Epidermal melanocyte (primary cell): ENCODE measurements around the gene ABHD6.
"Not testable (repeated sequence)": the region's sequence is repeated elsewhere in the genome, so short reads cannot be mapped to it uniquely, and the experiment has no call there.

Experiments
- DNase-seq: peaks from one replicate; pipeline ENCODE4 v3.0.0; 2011; ENCODE audit warnings: low spot score; ENCODE audit not compliant: insufficient read length

ABHD6 gene

DNA sequence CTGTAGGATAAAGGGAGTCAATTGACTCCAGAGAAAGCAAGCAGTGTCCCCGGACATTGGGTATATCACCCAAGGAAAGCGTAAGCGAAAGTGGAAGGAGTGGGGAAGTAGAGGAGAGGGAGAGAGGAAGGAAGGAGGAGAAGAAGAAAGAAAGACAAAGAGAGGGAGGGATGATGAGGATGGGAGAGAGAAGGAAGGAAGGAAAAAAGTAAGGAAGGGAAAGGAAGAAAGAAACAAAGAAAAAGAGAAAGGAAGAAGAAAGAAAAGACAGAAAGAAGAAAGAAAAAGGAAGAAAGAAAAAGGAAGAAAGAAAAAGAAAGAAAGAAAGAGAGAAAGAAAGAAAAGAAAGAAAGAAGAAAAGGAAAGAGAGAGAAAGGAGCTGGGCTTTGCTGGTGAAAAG lies 27.7 kb upstream of the ABHD6 start:
- no peak for DNase-seq

DNA sequence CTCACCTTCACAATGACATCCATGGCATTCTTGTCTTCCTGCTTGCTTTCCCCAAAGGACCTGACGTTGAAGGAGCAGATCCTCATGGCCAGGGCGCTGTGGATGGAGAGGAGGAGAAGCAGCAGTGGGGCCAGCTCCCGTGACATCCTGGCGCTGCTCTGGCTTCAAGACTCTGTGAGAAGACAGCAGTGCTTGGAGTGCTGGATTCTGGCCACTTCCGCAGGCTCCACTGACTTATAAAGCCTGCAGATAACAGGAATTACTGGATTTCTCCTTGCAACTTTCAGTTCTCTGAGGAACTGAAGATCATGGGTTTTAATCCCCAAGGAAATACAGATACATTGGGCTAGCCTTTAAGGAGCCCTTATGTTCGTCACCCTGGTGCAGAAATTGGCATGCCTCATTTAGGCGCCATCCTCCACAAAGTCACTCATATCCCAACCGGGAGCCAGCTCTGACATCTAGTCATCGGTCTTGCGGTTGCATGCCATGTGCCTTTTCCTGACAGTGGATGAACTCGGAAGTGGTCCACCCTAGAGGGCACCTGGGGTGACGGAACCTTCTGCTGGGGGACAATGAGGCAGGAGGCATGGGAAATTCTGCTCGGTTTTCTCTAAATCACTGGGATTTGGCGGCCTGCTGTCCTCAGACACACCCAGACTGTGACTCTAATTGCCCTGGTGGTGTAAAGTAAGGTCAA lies 26.7 kb upstream of the ABHD6 start, which contains the start of gene DNASE1L3:
Gene DNASE1L3 (minus strand): TSS at position 212 of the 700 bp plus-strand sequence. CDS start 66 bp downstream, at position 146.
- DNase-seq: no peak

- no peak for DNase-seq
Measured at GRCh38 chr3:58214484-58215316, 22.9 kb upstream of the ABHD6 start.

DNA sequence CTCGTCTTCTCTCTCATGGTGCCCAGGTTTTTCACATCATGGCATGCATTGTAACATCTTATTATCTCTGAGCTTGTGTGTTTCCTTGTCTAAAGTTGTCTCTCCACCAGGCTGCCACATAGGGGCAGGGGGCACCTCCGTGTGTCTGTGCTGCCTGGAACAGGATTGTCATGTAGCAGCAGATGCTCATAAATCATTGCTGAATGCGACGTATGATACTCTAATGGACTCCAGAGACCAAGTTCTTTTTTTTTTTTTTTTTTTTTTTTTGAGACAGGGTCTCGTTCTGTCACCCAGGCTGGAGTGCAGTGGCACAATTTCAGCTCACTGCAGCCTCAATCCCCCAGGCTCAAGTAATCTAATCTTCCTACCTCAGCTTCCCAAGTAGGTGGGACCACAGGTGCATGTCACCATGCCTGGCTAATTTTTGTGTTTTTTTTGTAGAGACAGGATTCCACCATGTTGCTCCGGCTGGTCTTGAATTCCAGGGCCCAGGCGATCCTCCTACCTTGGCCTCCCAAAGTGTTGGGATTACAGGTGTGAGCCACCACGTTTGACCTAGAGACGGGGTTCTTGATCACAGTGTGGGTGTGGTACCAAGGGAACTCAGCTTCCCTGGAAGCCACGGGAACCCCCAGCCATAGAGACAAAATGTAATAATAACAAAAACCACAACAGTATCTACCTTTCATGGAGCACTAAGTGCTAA lies 22.1 kb upstream of the ABHD6 start:
- no peak for DNase-seq

DNA sequence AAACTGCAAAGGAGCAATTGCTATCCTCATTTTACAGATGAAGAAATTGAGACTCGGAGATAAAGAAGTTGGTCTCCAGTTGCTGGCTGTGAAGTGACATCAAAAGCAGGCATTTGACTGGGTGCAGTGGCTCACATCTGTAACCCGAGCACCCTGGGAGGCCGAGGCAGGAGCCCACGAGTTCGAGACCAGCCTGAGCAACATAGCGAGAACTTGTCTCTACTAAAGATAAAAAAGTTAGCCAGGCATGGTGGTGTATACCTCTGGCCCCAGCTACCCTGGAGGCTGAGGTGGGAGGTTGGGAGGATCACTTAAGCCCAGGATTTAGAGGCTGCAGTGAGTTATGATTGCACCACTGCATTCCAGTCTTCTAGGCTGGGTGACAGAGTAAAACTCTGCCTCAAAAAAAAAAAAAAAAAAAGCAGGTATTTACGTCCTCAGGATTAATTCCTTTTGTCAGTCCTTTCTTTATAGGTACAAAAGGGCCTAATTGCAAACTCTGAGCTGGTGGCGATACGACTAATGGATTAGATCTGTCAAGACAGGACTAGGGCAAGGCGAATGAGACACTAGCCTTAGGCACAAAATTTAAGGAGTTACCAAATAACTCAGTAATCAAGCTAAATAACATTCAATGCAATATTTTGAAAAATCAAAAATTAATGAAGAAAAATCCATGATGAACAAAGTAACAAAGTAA lies 20.9 kb upstream of the ABHD6 start:
- no peak for DNase-seq

DNA sequence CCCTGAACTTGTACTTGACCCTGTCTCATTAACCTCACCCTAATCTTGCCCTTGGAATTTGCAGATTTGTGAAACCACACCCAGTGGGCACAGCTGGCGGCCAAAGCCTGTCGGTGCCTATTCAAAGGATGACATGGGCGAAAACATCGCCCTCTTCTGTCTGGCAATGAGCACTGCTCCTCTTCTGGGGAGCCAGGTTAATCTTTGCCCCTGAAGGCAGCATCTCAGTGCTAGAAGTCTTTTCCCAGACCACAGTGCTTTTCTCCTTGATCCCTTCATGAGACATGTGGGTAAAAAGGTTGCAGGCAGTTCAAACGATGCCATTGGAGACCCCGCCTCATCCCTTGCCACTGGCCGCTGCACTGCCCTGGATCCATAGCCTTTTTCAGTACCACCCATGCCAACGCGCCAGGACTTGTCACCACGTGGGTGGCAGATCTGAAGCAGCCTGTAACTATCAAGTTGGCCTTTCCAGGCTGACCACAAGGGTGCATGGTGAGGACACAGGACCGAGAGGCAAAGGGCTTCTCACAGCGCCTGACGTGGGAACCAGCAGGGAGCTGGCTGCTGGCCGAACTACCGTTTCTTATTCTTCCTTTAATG lies 20.3 kb upstream of the ABHD6 start:
- DNase-seq: peak; percentile 47

DNA sequence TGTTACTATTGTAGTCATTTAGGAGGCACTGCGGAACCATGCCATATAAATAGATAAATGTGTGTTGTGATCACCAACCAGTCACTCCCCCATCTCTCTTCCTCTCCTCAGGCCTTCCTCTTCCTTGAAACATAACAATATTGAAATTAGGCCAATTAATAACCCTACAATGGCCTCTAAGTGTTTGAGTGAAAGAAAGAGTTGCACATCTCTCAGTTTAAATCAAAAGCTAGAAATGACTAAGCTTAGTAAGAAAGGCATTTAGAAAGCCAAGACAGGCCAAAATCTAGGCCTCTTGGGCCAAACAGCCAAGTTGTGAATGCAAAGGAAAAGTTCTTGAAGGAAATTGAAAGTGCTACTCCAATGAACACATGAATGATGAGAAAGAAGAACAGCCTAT lies 18.7 kb upstream of the ABHD6 start:
- no peak for DNase-seq

DNA sequence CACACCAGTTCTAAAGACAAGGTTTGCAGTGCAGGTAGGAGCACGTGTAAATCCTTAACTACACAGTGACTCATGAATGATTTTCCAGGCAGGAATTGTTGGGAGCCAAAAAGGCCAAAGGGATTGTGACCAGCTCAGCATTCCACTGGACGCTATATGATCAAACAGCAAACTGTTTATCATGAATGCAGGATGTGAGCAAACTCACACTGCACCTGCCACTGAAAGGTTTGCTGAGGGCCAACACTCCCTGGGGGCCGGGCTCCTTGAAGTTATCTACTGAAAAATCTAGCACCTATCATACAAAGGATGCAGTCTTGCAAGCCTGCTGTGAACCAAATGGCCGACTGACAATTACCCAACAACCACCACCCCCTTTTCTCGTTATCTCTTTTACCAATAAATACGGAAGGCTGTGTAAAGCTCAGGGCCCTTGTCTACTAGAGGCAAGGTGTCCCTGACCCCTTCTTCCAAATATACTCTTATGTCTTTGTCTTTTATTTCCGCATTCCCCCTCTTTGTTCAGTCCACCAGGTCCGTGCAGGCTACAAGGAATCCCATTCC lies 15.3 kb upstream of the ABHD6 start:
- DNase-seq: no peak

DNA sequence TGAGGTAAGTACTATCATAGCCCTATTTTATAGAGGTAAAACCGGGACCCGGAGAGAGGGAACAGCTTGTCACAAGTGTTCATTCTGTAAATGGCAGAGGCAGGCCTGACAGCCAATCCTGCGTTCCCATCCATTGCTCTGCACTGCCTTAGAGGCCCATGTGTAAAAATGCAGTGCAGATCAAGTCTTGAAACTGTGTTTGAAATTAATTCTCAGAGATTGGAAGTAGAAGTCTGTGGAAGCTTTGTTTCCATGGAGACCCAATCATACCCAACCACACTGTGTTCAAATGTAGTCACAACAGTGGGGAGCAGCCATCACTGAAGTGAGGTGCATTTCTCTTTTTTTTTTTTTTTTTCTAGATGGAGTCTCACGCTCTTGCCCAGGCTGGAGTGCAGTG lies 13.7 kb upstream of the ABHD6 start:
- no peak for DNase-seq

- DNase-seq: not testable (repeated sequence)
Measured at GRCh38 chr3:58227933-58228332, 9.7 kb upstream of the ABHD6 start.

GRCh38 chr3:58230876-58231552 lies 6.6 kb upstream of the ABHD6 start:
- DNase-seq: no peak

GRCh38 chr3:58231666-58232065 lies 5.9 kb upstream of the ABHD6 start:
- no peak for DNase-seq

DNA sequence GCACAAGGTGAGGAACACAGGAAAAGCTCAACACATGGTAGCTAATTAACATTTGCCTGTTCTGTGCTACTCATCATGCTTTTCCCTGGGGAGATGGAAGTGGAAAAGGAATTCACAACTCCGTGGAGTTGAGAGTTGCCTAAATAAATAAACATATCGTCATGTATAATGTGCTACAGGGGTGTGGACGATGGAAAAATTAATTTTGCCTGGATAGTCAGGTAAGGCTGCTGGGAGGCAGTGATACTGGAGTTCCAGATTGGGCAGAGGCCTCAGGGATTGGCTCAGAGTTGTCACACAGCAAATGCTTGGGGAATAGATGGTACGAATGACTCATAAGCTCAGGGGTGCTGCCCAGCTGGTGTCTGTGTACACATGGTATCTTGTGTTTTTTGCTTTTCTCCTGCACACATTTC lies 3.1 kb upstream of the ABHD6 start:
- no peak for DNase-seq

GRCh38 chr3:58235970-58236369 lies 1.6 kb upstream of the ABHD6 start:
- no peak for DNase-seq

- no peak for DNase-seq
Measured at GRCh38 chr3:58236527-58237237, 910 bp upstream of the ABHD6 start.

- DNase-seq: no peak
Measured at GRCh38 chr3:58237941-58238681, 519 bp downstream of the ABHD6 start.

- no peak for DNase-seq
Measured at GRCh38 chr3:58238830-58239229, 1.2 kb downstream of the ABHD6 start.

GRCh38 chr3:58241306-58242044 lies 3.9 kb downstream of the ABHD6 start:
- DNase-seq: no peak
